Stimulated activated naive CD8-positive, alpha-beta T cell treated with anti-CD3 and anti-CD28 coated beads, Interleukin-15, Interleukin-2, amounts not matched to agents 100 U/mL and 50 U/mL, for 24 hours (primary cell): ENCODE results near the gene KLF13.

ENCODE experiments used
- ATAC-seq: fragments of 150-1000 bp; cut with Tn5 transposase; one replicate; pipeline ENCODE4 v1.10.0; 2021
- DNase-seq: peaks from one replicate; pipeline ENCODE4 v3.0.0; 2021

Gene KLF13

GRCh38 chr15:31326156-31326874, at the start of gene KLF13:
KLF13 (plus strand) TSS chr15:31326835; CDS start chr15:31327213, 378 bp downstream.
- DNase-seq, result peak; percentile 100
- peak; percentile 87 for ATAC-seq

- no peak for DNase-seq
- no peak for ATAC-seq
These were observed 49.1 kb upstream of the KLF13 start for GRCh38 chr15:31277335-31278060.

DNA sequence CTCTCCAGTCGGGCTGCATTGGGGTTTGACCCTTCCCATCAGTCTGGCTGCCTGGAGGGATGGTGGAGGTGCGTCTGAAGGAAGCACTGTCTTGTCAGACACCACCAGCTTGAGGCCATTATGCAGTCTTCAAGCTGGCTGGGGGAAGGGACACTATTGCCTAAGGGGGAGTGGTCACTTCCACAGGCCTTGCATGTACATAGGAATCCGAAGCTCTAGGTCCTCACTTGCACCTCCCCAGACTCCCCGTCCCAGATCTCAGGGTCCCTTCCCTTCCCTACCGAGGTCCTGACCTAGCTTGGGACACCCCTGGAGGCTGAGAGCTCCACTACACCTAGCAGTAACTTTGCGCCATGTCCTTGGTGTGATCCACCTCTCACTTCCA, 48.6 kb upstream of the KLF13 start:
- ATAC-seq (no peak), DNase-seq (no peak)

- DNase-seq (no peak), ATAC-seq (no peak)
These were observed 48.0 kb upstream of the KLF13 start for GRCh38 chr15:31278544-31279220.

DNA sequence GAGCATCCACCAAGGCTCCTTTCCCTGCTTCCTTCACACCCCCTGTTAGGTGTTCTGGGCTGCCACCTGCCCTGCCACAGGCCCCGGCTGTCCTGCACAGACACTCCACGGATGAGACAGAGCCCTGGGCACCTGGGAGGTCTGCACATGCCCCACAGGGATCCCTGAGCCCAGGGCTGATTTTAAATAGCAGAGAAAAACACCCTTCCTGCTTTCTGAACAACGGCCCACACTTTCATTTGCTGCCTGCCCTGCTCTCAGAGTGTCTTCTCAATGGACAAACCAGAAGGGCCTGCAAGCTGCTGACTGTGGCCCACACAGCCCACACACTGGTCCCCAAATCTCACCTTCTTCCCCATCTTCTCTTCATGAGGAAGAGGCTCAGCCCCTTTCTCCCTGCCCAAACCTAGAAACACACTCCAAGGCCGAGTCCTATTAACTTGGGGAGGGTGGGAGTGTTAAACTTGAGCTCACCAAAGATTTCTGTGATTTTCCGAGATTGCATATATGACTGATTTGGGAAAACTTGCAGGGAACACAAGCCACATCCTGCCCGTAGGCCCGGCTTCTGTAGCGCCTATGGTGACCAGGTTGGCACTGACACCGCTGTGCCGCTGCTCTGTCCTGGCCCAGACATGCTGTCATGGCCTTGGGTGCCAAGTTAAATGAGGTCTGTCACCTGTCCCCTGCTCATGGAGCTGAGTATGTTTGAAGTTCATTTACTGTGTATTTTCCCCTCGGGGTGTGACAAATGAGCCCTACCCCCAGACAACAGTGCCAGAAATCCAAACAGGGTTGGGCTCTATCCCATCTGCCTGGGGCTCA, 47.2 kb upstream of the KLF13 start:
- no peak for ATAC-seq
- DNase-seq, result no peak

GRCh38 chr15:31280046-31280830, 46.4 kb upstream of the KLF13 start:
- DNase-seq (no peak), ATAC-seq (no peak)

DNA sequence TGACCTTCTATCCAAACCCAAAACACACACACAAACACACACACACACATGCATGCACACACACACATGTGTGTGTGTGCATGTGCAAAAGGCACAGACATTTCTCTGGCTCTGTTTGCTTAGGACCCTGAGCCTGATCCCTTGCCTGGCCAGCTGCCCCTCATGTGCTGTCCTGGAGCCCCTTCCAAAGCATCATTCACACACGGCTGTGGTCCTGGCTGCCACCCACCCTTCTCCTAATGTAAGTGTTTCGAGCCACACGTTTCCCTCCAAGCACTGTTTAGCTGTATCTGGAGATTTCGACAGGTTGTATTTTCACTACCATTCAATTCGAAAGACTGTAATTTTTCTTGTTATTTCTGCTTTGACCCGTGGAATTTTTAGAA, 45.8 kb upstream of the KLF13 start:
- ATAC-seq, result no peak
- no peak for DNase-seq

DNA sequence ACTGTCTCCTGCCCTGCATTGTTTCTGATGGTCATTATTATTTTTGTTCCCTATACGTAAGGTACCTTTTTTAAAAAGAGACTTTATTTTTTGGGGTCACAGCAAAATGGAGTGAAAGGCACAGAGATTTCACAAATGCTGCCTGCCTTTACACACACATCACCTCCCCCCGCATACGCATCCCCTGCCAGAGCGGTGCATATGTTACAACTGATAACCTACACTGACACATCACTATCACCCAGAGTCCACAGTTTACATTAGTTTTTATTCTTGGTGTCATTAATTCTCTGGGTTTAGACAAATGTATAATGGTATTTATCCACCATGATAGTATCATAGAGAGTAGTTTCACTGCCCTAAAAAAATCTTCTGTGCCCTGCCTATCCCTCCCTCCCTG, 43.6 kb upstream of the KLF13 start:
- DNase-seq, result no peak
- no peak for ATAC-seq

DNA sequence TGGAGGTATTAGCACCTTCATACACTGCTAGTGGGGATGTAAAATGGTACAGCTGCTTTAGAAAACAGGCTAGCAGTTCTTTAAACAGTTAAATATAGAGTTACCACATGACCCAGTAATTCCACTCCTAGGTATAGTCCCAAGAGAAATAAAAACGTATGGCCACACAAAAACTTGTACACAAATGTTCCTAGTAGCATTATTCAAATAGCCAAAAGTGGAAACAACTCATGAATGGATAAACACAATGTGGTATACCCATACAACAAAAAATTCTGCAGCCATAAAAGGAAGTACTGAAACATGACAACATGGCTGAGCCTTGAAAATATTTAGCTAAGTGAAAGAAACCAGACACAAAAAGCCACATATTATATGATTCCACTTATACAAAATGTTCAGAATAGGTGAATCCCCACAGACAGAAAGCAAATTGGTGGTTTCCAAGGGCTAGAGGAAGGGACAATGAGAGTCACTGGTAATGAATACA, 40.8 kb upstream of the KLF13 start:
- DNase-seq, result no peak
- no peak for ATAC-seq

DNA sequence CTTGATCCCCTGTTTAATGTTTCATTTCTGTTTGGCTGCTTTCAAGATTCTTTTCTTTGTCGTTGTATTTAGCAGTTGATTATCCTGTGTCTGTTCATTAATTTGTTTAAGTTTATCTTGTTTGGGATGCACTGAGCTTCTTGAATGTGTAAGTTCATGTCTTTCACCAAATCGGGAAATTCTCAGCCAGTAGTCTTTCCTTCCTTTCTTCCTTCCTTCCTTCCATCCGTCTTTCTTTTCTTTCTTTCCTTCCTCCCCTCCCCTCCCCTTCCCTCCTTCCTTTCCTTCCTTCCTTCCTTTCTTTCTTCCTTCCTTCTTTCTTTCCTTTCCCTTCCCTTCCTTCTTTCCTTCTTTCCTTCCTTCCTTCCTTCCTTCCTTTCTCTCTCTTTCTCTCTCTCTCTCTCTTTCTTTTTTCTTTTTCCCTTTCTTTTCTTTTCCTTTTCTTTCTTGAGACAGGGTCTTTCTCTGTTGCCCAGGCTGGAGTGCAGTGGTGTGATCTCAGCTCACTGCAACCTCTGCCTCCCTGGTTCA, 35.5 kb upstream of the KLF13 start:
- DNase-seq, result no peak
- no peak for ATAC-seq

DNA sequence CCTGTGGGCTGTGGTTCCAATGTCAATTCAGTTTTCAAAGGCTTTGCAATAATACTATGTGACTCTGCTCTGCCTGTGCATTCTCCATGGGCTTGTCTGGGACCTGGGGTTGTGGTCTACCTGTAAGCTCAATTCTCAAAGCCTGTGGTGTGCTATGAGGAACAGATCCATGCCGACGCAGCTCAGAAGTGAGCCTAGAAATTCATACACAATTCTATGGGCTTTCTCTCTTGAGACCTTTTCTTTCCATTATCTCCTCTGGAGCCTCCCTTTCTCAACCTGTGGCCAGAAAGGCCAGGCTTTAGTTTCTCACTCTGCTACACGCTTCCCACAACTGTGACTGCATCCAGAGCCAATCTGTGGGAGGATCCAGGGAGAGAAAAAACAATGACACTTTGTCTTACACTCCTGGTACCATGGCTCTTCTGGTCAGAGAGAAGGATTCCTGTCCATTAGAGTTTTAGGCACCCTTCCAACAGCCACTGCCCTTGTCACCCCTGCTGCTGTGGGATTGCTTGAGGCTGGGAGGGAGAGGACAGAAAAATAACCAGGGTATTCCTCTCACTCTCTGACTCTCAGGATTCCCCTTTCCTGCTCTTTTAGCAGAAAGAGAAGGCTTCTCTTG, 34.1 kb upstream of the KLF13 start:
- ATAC-seq (no peak), DNase-seq (no peak)

GRCh38 chr15:31293655-31294054, 33.0 kb upstream of the KLF13 start:
- DNase-seq (no peak), ATAC-seq (no peak)

- DNase-seq, result no peak
- no peak for ATAC-seq
These were observed 32.6 kb upstream of the KLF13 start for GRCh38 chr15:31294067-31294466.

DNA sequence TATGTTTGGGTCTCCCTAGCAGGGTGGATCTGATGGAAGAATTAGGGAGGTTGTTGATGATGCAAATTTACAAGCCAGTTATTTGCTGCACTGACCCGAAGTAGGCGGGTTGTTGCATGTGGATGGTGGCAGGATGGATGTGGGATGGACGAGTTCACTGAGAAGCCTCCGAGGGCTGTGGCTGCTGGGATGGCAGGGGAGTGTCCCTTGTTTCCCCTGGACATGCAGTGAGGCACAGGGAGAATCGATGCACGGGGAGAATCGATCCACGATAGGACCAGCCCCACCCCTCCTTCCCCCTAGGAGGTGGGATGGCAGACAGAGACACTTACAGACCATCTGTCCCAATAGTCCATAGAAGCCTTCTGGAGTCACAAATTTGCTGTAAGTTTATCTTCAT, 31.0 kb upstream of the KLF13 start:
- no peak for ATAC-seq

DNA sequence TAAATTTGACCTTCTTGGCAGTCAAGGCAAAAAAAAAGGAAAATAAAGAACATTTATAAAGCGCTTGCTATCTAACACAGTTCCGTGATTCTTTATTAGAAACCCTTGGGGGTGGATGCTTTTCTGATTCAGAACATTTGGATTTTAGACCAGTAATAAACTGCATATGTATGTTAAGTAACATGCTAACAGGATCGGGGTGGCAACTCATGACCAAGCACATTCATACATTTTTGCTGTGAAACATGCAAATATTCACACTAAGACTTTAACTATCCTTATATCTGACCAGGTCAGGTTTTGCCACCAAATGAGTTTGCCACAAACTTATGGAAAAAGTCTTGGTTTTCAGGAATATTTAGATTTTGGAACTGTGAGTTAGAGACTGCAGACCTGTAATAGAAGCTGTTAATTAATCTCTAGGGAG, 30.4 kb upstream of the KLF13 start:
- ATAC-seq, result no peak
- DNase-seq, result no peak

More for the DNA sequence above, 31.0 kb upstream of the KLF13 start:
- no peak for DNase-seq

DNA sequence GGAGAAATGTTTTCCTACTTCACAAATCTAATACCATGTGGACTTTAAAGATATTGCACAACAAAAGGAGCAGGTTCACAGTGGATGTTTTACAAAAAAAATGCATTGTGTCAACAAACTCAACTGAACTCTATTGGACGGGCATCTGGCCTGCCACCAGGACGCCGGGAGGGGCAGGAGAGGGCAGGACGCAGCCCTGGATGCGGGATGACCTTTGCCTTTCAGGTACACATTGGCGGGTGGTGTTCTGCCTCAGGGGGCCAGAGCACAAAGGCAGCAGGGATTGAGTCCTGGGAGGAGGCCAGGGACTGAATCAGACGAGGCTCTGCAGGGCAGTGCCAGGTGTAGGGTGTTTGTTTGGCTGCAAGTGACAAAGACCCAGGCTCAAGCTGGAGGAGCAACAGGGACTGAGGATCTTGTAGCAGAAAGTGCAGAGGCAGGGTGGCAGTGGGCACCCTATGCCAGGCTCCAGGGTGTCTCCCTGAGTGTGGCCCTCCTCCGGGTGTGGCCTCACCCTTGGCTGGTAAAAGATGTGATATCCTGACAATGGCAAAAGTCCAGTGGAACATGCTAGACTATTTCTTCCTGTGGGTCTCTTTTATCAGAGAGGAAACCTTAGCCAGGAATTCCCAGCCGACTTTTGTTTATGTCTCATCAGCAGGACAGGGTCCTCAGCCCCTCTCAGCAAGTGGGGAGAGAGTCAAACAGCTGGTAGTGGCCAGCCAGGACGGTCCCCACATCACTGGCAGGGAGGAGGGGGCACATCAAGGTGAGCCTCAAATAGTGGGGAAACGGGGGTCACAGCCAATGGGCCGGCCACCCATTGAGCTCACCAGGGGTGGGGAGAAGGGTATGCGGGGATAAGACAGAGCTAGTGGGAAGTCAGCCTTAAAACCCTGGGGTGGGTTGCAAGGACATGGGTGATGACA, 29.7 kb upstream of the KLF13 start:
- ATAC-seq, result no peak

DNA sequence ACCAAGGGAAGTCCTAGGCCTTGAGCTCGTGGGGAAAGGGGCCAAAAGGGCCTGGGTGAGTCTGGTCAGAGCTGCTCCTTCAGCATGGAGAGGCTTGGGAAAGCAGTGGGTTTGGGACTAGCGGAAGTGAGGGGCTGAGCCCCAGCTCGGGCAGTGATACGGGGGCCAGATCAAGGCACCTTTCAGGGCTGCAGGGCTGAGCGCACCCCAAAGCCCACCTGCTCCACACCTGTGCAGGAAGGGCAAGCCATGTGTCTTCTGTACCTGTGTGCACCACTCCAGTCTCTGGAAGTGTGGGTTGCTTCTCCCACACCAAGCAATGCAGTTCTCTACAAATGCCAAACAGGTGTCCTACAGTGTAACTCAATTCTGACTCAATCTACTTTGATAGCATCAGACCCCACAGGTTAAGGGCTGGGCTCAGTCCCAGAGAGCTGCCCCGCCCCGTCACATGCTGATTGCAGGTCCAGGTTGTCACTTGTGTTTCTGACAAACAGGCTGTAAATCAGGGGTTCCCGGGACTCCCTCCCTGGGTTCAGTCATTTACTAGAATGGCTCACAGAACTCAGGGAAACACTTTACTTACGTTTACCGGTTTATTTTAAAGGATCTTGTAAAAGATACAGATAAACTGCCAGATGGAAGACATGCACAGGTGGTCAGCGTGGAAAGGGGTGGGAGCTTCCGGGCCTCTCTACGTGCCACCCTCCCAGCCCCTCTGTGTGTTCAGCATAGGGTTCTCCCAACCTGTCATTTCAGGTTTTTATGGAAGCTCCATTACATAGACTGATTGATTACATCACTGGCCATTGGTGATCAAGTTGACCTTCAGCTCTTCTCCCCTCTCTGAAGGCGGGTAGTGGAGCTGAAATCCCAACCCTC, 28.8 kb upstream of the KLF13 start:
- ATAC-seq (no peak), DNase-seq (no peak)

More for the DNA sequence above, 29.7 kb upstream of the KLF13 start:
- no peak for DNase-seq

GRCh38 chr15:31298707-31299172, 27.9 kb upstream of the KLF13 start:
- ATAC-seq (no peak), DNase-seq (no peak)
